ENCODE measurements around the gene NAA10. TPM values are rescaled to one million over a fixed set of nuclear protein-coding genes. Genes with fewer than 3 reads are reported as not detected.

Gene NAA10
- total RNA-seq (74.0 and 83.5 TPM in 2 replicates), polyA plus RNA-seq (118 and 134 TPM in 2 replicates)

DNA sequence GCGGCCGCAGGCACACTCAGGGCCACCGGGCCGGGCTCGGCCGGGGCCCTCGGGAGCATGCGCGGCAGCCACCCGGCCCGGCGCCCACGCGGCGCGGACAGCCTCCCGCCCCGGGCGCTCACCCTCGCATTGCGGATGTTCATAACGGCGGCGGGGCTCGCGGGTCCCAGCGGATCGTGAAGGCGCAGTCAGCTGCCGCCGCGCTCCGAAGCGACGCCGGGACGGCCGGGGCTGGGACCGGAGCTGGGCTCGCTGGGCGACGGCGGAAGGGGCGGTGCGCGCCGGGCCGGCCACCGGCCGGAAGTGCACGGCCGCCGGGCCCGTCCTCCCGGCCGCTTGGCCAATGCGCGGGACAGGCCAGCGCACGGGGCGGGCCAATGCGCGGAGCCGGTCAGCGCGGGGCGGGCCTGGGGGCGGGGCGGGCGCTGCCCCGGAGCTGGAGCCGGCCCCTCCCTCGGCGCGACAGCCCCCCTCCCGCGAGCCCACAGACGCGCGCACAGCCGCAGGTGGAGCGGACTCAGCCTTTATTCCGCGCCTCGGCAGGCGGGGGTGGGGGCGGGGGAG lies at the start of gene NAA10:
TSS of gene NAA10 (minus strand) at position 276 of the 564 bp plus-strand sequence. CDS start at position 143, 133 bp downstream.
- Histone ChIP-seq H3K9me3 (ENCODE audit: low read depth) (no peaks in the 10 kb centered on the region), H3K4me2 (peak within 1 kb of the TSS; percentile 86), H3K79me2 (peaks cover 18% of the 10 kb centered on the region), H3K27me3 (no peaks in the 10 kb centered on the region), H2AFZ (no peak within 1 kb of the TSS), H3K4me3 (peak within 1 kb of the TSS; percentile 67), H4K20me1 (ENCODE audit: insufficient read depth, poor library complexity, severe bottlenecking) (no peaks in the 10 kb centered on the region), H3K9me2 (replicated peaks; ENCODE audit: insufficient read depth) (no peaks in the 10 kb centered on the region), H3K36me3 (replicated peaks; ENCODE audit: insufficient read depth, low read depth) (no peaks in the 10 kb centered on the region), H3K4me1 (ENCODE audit: insufficient read depth) (no peaks in the 10 kb centered on the region), H3K27ac (no peak within 1 kb of the TSS)
- DNase-seq (ENCODE audit: low spot score): peak; percentile 88
- TF ChIP-seq, protein P1, sequence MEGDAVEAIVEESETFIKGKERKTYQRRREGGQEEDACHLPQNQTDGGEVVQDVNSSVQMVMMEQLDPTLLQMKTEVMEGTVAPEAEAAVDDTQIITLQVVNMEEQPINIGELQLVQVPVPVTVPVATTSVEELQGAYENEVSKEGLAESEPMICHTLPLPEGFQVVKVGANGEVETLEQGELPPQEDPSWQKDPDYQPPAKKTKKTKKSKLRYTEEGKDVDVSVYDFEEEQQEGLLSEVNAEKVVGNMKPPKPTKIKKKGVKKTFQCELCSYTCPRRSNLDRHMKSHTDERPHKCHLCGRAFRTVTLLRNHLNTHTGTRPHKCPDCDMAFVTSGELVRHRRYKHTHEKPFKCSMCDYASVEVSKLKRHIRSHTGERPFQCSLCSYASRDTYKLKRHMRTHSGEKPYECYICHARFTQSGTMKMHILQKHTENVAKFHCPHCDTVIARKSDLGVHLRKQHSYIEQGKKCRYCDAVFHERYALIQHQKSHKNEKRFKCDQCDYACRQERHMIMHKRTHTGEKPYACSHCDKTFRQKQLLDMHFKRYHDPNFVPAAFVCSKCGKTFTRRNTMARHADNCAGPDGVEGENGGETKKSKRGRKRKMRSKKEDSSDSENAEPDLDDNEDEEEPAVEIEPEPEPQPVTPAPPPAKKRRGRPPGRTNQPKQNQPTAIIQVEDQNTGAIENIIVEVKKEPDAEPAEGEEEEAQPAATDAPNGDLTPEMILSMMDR (IDR thresholded peaks at IDR 0.05; ENCODE audit: poor library complexity): no peak
- no peak for TF ChIP-seq EZH2 (IDR thresholded peaks at IDR 0.05; ENCODE audit: borderline replicate concordance)
- WGBS (ENCODE audit: low lambda C conversion rate, missing lambda C conversion rate): 25% methylated on average over 32 of the region's 87 CpGs

DNA sequence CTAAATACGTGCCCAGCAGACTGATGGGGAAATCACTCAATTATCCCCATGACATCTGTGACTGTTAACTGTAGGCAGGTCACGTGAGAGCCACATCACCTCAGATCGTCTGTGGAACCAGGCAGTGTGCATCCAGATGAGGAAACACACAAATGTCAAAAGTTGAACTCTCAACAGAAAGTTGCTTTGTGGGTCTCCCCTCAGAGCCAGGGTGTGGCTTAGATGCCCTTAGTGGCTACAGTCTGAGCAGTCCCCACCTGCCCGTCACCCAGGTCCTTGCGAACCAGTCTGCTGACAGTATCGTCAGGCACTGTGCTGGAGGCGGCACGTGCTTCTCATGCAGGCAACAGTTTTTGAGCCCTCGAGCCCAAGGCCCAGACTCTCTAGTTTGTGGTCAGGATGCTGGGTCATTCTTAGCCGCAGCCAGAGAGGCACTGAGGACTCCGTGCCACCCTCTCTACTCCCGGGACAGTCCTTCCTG lies 48.5 kb upstream of the NAA10 start:
- TF ChIP-seq, protein P1 (IDR thresholded peaks at IDR 0.05; ENCODE audit: poor library complexity): no peak
- TF ChIP-seq EZH2phosphoT487 (IDR thresholded peaks at IDR 0.05; ENCODE audit: low read depth, severe bottlenecking, unreplicated experiment): no peak
- H2AFZ ChIP-seq: no peak overlapping the region
- 84% methylated on average over 12 of the region's 12 CpGs for WGBS (ENCODE audit: low lambda C conversion rate, missing lambda C conversion rate)
- H3K4me2 ChIP-seq: no peak overlapping the region
- no peaks in the 10 kb centered on the region for H3K9me2 ChIP-seq (replicated peaks; ENCODE audit: insufficient read depth)
- no peaks in the 10 kb centered on the region for H4K20me1 ChIP-seq (ENCODE audit: insufficient read depth, poor library complexity, severe bottlenecking)
- H3K79me2 ChIP-seq: no peaks in the 10 kb centered on the region
- H3K4me1 ChIP-seq (ENCODE audit: insufficient read depth): no peaks in the 10 kb centered on the region
- H3K36me3 ChIP-seq (replicated peaks; ENCODE audit: insufficient read depth, low read depth): no peaks in the 10 kb centered on the region
- no peak overlapping the region for H3K4me3 ChIP-seq
- no peak overlapping the region for H3K27ac ChIP-seq
- DNase-seq (ENCODE audit: low spot score): no peak
- H3K9me3 ChIP-seq (ENCODE audit: low read depth): no peaks in the 10 kb centered on the region
- no peaks in the 10 kb centered on the region for H3K27me3 ChIP-seq

DNA sequence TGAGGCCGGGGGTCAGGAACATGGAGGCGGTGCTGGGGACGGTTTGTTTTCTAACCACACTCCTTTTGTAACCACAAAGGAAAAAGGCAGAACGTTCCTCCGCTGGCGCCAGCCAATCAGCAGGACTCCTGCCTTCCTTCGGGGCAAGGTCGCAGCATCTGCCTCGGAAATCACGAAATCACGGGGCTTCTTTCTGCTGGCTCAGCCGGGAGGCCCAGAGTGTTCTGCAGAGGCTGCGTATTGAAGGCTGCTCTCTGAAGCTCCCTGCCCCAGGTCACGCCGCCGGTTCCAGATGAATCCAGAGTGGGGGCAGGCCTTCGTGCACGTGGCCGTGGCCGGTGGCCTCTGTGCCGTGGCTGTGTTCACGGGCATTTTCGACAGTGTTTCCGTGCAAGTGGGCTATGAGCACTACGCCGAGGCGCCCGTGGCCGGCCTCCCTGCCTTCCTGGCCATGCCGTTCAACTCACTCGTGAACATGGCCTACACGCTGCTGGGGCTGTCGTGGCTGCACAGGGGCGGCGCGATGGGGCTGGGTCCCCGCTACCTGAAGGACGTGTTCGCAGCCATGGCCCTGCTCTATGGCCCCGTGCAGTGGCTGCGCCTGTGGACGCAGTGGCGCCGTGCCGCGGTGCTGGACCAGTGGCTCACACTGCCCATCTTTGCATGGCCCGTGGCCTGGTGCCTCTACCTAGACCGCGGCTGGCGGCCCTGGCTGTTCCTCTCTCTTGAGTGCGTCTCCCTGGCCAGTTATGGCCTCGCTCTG lies 47.1 kb upstream of the NAA10 start:
- H3K27ac ChIP-seq: no peak overlapping the region
- no peak overlapping the region for H3K4me3 ChIP-seq
- no peaks in the 10 kb centered on the region for H3K9me2 ChIP-seq (replicated peaks; ENCODE audit: insufficient read depth)
- no peaks in the 10 kb centered on the region for H3K36me3 ChIP-seq (replicated peaks; ENCODE audit: insufficient read depth, low read depth)
- no peaks in the 10 kb centered on the region for H3K4me1 ChIP-seq (ENCODE audit: insufficient read depth)
- H4K20me1 ChIP-seq (ENCODE audit: insufficient read depth, poor library complexity, severe bottlenecking): no peaks in the 10 kb centered on the region
- H3K9me3 ChIP-seq (ENCODE audit: low read depth): no peaks in the 10 kb centered on the region
- H3K79me2 ChIP-seq: no peaks in the 10 kb centered on the region
- H3K4me2 ChIP-seq: no peak overlapping the region
- DNase-seq (ENCODE audit: low spot score): no peak
- 94% methylated on average over 52 of the region's 52 CpGs for WGBS (ENCODE audit: low lambda C conversion rate, missing lambda C conversion rate)
- no peak overlapping the region for H2AFZ ChIP-seq
- no peaks in the 10 kb centered on the region for H3K27me3 ChIP-seq
- TF ChIP-seq EZH2phosphoT487 (IDR thresholded peaks at IDR 0.05; ENCODE audit: low read depth, severe bottlenecking, unreplicated experiment) (no peak), EZH2 (IDR thresholded peaks at IDR 0.05; ENCODE audit: borderline replicate concordance) (no peak)
- TF ChIP-seq, protein P1 (IDR thresholded peaks at IDR 0.05; ENCODE audit: poor library complexity): no peak

Measured in hepatocyte (in vitro differentiated cells).